GM11168 (cell line): Measurements from ENCODE around the gene SLC6A16.
"Not testable (repeated sequence)": the region's sequence is repeated elsewhere in the genome, so short reads cannot be mapped to it uniquely, and the experiment has no call there.

ENCODE experiments used
- in situ Hi-C: fragments of 300-500 bp; cut with MboI; formaldehyde crosslinking; loops from one replicate; pipeline ENCODE4 v1.12.0; 2022; ENCODE audit warnings: low sequenced_read_pairs; ENCODE audit not compliant: unreplicated experiment

The SLC6A16 gene

DNA sequence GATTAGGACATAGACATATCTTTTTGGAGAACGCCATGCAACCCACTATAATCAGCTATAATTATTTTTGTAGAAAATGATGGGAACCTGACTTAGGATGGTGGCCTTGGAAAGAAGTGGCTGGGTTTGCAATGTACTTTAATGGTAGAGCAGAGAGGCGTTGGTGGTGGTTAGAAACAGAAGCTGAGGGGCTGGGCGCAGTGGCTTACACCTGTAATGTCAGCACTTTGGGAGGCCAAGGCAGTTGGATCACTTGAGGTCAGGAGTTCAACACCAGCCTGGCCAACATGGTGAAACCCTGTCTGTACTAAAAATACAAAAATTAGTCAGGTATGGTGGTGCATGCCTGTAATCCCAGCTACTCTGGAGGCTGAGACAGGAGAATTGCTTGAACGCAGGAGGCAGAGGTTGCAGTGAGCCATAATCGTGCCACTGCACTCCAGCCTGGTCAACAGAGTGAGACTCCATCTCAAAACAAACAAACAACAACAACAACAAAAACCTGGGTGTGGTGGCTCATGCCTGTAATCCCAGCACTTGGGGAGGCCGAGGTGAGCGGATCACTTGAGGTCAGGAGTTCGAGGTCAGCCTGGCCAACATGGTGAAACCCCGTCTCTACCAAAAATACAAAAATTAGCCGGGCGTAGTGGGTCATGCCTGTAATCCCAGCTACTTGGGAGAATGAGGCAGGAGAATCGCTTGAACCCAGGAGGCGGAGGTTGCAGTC, 7.9 kb upstream of the SLC6A16 start:
- in situ Hi-C loops, result not testable (repeated sequence)

DNA sequence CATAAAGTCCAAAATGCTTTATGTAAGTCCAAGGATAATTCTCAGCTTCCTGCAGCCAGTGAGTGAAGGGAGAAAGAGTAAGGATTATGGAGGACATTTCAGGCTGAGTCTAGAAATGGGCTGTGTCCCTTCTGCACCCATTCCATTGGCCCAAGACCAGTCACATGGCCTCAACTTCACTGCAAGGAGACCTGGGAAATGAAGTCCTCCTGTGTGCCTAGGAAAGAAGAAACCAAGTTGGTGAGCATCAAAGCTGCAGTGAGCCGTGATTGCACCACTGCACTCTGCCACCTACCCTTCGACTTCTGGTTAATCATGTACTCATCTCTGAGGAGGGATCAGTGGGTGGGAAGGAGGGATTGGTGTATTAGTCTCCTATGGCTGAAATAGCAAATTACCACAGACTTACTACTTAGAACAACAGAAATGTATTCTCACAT, 6.6 kb upstream of the SLC6A16 start:
- in situ Hi-C loops, result no loop called here

DNA sequence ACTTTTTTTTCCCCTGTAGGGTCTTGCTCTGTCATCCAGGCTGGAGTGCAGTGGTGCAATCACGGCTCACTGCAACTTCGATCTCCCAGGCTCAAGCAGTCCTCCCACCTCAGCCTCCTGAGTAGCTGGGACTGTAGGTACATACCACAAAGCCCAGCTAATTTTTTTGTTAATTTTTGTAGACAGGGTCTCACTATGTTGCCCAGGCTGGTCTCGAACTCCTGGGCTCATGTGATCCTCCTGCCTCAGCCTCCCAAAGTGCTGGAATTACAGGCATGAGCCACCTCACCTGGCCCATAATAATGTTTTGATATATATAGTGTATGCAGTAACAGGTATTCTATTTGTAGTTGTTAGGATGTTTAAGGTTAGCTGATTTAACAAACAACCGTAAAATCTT, 6.2 kb upstream of the SLC6A16 start:
- in situ Hi-C loops, result not testable (repeated sequence)

DNA sequence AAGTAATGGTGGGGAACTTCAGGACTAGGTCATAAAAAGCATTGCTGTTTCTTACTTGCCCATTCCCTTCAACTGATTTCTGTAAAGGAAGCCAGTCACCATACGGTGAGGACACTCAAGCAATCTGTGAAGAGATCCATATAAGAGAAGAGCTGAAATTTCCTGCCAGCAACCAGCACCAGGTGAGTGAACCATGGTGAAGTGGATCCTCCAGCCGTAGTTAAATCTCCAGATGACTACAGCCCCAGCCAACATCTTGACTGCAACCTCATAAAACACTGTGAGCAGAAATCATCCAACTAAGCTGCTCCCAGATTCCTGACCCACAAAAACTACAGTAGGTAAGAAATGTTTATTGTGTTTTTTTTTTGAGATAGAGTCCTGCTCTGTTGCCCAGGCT, 3.8 kb upstream of the SLC6A16 start:
- in situ Hi-C loops, result no loop called here

DNA sequence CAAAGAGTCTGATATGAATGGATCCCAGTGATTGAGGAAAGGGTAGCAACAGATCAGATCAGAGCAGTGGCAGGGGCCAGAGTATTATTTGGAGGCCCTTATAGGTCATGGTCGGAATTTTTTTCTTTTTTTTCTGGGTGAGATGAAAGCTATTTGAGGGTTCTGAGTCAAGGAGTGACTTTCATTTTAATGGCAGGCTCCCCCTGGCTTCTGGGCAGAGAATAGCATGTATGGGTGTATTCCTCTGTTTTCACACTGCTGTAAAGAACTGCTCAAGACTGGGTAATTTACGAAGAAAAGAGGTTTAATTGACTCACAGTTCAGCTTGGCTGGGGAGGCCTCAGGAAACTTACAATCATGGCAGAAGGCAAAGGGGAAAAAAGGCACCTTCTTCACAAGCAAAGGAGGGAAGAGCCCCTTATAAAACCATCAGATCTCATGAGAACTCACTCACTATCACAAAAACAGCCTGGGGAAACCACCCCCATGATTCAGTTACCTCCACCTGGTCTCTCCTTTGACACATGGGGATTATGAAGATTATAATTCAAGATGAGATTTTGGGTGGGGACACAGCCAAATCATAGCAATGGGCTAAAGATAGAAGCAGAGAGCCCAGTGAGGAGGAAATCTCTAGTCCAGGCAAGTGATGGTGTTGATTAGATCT, 3.0 kb upstream of the SLC6A16 start:
- in situ Hi-C loops, result no loop called here

DNA sequence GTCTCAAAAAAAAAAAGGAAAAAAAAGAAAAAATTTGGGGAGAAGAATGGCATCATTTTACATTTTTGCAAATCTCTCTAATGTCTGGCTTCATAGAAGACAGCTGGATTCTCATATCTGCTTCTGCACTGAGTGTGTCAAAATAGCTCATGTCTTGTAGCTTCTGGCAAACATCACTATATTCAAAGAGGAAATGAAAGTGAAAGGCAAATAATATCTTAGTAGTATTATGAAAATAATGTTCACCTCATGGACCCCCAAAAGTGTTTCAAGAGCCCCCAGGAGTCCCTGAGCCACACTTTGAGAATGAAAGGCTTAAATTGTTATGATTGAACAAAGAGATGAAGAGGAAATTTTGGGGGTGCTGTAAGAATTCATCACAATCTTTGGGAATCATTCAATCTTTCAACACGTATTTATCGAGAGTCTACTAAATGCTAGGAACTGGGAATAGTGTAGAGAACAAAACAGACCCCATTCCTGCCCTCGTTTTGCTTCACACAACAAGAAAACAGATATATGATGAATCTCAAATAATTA, 1.2 kb upstream of the SLC6A16 start:
- in situ Hi-C loops, result no loop called here

DNA sequence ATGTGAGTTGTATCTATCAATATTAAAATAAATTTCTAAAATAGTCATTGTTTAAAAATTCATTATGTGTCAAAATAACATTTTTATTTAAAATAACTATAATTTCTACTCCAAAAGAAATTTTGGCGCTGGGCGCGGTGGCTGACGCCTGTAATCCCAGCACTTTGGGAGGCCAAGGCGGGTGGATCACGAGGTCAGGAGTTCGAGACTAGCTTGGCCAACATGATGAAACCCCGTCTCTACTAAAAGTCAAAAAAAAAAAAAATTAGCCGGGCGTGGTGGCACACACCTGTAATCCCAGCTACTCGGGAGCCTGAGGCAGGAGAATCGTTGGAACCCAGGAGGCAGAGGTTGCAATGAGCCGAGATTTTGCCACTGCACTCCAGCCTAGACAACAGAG, 765 bp upstream of the SLC6A16 start:
- in situ Hi-C loops, result not testable (repeated sequence)

DNA sequence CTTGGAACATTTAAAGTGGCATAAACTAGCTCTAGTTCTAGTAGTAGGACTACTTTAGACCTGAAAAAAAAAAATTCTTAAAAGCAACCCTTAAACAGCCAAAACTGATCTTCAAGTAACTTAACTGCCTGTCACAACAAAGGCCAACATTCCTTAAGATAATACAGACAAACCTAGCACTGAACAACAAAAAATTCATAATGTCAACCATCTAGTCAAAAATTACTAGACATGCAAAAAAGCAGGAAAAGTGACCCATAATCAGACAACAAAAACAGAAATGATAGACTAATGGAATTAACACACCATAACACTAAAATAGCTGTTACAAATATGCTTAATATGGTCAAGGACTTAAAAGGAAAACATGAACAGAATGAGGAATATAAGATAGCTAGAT, 6.7 kb downstream of the SLC6A16 start:
- in situ Hi-C loops, result no loop called here

DNA sequence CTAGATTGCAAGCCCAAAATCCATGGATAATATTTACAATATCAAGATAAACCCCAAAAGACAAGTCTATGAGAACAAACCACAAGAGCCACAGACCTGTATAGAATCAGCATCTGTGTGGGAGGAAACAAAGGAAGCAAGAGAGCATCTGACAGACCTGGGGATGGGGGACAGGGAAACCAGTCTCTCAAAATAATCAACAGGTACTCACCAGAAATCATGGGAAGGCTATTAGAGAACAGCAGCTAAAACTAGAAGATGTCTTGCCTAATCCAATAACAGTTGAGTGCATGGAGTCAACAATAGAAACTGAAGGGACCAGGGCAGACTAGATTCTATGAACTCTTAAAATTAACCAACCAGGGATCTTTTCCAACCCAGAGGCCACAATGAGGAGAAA, 8.7 kb downstream of the SLC6A16 start:
- in situ Hi-C loops, result no loop called here

DNA sequence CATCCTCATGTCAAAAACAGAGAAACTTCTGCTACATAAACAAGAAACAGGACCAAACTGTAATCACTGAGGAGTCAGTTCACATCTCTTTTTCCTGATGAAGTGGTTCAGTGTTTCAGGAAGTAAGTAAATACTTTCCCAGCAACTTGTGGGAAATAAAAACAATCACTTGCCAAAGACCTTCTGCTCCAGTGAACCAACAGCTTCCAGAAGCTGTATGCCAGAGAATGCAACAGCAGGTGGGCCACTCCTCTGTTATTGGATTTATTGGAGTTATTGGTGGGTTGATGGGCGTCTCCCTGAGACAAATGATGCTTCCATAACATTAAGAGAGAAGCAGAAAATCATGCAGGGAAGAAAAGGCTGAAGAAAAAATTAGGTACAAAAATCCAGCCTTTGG, 9.9 kb downstream of the SLC6A16 start:
- in situ Hi-C loops, result no loop called here

DNA sequence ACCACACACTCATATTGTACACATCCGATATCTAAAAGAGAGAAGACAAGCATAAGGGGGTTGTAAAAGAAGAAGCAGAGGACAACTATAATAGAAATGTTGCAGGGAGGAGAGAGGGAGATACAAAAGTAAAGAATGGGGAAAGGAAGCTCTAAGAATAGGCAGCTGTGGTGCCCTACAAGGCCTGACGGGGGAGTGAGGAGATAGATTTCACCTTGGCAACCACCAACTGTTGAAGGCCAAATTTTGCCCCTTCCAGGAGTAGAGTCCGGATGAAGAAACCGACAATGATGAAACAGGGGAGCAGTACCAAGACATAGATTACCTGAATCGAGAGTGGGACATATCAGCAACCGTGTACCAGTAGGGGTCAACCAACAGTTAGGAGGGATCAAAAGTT, 15.9 kb downstream of the SLC6A16 start:
- in situ Hi-C loops, result no loop called here

DNA sequence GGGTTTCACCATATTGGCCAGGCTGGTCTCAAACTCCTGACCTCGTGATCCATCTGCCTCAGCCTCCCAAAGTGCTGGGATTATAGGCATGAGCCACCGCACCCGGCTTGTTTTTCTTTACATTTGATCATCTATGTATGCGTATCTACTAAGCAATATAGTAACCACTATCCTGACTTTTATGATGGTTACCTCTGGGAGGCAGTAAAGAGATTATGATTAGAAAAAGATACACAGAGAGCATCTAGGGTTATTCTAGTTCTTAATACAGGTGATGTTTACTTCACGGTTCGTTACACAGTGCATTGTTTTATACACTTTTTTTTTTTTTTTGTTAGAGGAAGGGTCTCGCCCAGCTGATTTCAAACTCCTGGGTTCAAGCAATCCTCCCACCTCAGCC, 18.3 kb downstream of the SLC6A16 start:
- in situ Hi-C loops, result not testable (repeated sequence)

DNA sequence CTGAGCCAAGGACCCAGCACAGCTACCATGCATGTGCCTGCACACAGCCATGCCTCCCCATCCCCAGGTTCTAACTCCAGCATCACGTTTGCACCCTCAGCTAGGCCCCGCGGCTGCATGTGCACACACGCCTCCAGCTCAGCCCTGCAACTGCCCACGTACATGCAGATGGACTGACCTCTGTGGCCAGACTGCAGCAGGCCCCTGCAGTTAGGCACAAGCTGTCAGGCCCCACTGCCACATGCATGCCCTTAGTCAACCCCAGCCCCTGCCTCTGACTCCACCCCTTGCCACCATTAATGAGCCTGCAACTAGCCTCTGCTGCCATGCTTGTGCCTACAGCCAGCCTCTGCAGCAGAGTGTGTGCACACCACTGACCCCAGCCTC, 23.1 kb downstream of the SLC6A16 start:
- in situ Hi-C loops, result no loop called here

DNA sequence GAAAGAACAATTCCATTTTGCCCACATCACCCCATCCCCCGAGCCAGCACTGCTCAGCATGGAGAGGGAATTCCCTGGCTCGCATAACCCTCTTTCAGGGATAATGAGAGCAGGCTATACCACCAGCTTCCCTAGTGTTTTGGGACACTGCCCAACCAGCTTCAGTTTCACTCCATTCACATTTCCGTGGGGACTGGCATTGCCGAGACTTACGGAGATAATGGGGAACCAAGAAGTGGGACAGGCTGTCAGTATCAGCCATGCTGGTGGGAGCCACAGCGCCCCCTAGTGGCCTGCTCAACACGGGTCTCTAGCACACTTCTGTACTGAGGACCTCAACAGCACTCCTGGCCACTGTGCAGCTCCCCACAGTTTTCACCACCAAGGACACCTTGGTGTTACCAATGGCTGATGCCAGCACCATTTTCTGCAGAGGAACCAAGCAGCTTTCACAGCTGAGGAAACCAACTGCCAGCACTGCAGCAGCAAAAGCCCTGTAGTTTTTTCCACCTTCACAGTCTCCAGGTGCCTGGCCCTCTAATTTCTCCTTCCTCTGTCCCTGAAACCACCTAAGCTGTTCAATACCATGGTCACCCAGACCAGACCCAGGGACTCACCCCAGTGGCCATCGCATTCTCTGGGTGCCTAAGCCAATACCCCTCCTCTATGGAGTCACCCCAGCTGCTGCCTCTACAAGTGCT, 23.7 kb downstream of the SLC6A16 start:
- in situ Hi-C loops, result no loop called here

DNA sequence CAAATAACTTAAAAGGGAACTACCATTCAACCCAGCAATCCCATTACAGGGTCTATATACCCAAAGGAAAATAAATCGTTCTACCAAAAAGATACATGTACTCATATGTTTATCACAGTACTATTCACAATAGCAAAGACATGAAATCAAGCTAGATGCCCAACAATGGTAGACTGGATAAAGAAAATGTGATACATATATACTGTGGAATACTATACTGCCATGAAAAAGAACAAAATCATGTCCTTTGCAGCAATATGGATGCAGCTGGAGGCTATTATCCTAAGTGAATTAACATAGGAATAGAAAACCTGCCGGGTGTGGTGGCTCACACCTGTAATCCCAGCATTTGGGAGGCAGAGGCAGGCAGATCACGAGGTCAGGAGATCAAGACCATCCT, 26.3 kb downstream of the SLC6A16 start:
- in situ Hi-C loops, result not testable (repeated sequence)

DNA sequence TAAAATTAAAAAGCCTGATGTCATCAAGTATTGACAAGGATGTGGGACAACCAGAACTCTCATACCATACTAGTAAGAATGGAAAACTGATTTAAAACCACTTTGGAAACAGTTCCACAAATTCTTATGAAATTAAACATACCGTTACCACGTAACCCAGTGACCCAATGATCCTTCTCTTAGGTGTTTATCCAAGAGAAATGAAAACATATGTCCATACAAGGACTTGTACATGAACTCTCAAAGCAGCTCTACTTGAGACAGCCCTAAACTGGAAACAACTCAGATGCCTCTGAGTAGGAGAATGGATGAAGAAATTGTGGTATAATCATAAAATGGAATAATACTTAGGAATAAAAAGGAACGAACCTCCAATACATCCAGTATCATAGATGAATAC, 27.6 kb downstream of the SLC6A16 start:
- in situ Hi-C loops, result no loop called here

DNA sequence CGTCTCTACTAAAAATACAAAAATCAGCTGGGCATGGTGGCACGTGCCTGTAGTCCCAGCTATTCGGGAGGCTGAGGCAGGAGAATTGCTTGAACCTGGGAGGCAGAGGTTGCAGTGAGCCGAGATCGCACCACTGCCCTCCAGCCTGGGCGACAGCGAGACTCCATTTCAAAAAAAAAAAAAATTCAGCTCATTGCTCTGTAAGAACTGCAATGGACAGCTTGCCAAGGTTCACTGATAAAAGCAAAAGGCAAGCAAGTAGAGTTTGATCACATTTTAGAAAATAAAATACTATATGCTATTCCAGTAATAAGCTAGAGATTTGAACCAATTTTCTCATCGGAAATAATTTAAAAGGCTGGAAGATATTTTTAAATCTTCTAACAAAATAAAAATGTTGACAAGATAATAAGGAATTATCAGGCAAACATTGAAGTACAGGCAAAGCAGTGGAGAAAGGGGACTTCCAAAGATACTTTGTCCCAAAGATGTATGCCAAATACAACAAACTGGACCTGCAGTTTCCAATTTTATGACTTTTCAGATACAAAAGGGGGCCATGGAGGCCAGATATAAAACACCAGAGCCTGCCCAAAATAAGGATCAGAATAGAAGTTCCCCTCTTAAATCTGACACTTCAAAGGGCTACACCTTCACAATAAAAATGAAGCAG, 29.6 kb downstream of the SLC6A16 start:
- in situ Hi-C loops, result no loop called here

DNA sequence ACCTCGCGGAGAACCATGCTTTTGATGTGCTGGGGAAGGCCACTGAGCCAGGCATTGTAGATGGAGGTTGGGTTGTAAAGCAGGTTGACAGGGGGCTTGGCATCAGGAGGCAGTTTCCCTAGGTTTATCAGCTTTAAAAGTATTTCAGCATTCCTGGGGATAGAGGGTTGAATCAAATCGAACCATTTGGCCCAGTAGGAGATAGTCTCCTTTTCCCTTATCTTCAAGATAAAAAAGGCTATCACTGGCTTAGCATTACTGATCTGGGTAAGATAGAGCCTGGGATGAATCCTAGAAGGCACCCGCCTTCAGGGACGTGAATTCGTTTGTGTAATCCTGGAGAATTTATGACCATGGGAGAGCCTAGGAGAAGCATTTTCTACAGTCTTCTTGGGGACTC, 30.6 kb downstream of the SLC6A16 start:
- in situ Hi-C loops, result no loop called here

DNA sequence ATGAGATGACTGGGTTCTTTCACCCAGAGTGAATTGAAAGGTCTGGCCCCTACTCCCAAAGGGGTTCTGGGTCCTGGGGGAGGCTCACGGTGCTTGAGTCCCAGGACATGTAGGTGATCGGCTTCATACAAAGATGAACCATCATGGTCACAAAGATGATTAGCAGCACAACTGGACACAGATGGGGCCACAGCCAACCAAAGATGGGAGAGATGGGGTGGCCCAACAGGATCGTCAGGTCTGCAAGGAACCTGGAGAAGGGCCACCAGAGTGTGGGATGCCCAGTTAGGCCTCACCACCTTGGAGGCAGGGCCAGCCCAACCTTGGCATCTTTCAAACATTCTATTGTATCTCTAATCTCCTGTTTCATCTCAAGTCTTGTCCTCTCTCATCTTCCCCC, 34.5 kb downstream of the SLC6A16 start:
- in situ Hi-C loops, result no loop called here

DNA sequence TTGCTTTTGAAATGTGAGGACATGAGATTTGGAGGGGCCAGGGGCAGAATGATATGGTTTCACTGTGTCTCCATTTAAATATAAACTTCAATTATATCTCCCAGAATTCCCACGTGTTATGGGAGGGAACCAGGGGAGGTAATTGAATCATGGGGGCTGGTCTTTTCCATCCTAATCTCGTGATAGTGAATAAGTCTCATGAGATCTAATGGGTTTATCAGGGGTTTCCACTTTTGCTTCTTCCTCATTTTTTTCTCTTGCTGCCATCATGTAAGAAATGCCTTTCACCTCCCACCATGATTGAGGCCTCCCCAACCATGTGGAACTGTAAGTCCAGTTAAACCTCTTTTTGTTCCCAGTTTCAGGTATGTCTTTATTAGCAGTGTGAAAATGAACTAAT, 35.7 kb downstream of the SLC6A16 start:
- in situ Hi-C loops, result not testable (repeated sequence)

DNA sequence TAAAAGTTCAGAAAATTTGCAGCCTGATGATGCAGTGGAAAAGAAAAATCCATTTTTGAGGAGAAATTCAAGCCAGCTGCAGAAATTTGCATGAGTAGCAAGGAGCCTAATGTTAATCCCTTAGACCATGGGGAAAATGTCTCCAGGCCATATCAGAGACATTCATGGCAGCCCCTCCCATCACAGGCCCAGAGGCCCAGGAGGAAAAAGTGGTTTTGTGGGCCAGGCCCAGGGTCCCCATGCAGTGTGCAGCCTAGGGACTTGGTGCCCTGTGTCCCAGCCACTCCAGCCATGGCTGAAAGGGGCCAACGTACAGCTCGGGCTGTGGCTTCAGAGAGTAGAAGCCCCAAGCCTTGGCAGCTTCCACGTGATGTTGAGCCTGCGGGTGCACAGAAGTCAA, 36.8 kb downstream of the SLC6A16 start:
- in situ Hi-C loops, result not testable (repeated sequence)
